Measurements from ENCODE around the gene EXT2. TPM values are rescaled to one million over a fixed set of nuclear protein-coding genes. Genes with fewer than 3 reads are reported as not detected.

Gene EXT2
- total RNA-seq, 3 donors from 2014 or later (not counting 1 experiment from before 2014, with no cell fraction given), result 44.2 to 50.3 (median 45.8) TPM

DNA sequence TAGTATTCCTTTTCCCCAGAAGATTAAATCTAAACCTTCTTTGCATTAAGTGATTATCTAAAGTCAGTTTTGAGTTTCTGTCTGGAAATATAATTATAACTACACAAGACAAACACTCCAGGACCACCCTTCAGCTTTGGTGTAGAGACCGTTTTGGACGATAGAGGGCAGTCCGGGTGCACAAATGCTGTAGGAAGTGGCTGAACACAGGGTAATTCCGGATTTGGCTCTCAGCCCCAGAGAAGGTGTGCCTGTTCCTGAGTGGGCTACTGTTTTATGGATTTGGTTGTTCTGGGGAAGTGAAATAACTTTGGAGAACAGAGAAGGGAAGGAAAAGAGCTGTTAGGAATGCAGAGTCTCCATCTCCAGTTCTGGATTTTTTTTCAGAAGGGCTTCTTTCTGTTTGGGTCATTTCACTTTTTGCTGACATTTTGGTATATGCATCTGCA is 14.8 kb downstream of the EXT2 start:
- Mint-ChIP-seq H3K36me3 (peaks cover 10% of the 10 kb centered on the region), H3K27me3 (ENCODE audit: low read depth in 2 of 2) (no peaks in the 10 kb centered on the region), H3K4me3 (peak overlapping the region; percentile 14), H3K4me1 (peaks cover 9 to 20% of the 10 kb centered on the region in 2 donors), H3K27ac (peak overlapping the region; percentile 14 to 61), H3K9me3 (no peaks in the 10 kb centered on the region)
- Histone ChIP-seq H3K9me3 (ENCODE audit: control insufficient read depth, insufficient read depth, low read length) (no peaks in the 10 kb centered on the region), H3K36me3 (ENCODE audit: control insufficient read depth, insufficient read depth, low read length) (peaks cover 46% of the 10 kb centered on the region), H3K27ac (ENCODE audit: low read length) (no peak overlapping the region), H3K4me3 (ENCODE audit: low read length) (no peak overlapping the region), H3K4me1 (ENCODE audit: control insufficient read depth, insufficient read depth, low read length) (peaks cover 3% of the 10 kb centered on the region), H3K27me3 (ENCODE audit: control insufficient read depth, insufficient read depth, low read length) (no peaks in the 10 kb centered on the region)
- intact Hi-C loops (cut with micrococcal nuclease), result loop anchor here (1.0 kb wide), 1 partner anchor 428 kb away; no protein-coding TSS in a partner anchor
- ATAC-seq, result peak; percentile 87 to 100 (median 100)
- DNase-seq, result peak; percentile 37 to 73
- TF ChIP-seq, protein P1, sequence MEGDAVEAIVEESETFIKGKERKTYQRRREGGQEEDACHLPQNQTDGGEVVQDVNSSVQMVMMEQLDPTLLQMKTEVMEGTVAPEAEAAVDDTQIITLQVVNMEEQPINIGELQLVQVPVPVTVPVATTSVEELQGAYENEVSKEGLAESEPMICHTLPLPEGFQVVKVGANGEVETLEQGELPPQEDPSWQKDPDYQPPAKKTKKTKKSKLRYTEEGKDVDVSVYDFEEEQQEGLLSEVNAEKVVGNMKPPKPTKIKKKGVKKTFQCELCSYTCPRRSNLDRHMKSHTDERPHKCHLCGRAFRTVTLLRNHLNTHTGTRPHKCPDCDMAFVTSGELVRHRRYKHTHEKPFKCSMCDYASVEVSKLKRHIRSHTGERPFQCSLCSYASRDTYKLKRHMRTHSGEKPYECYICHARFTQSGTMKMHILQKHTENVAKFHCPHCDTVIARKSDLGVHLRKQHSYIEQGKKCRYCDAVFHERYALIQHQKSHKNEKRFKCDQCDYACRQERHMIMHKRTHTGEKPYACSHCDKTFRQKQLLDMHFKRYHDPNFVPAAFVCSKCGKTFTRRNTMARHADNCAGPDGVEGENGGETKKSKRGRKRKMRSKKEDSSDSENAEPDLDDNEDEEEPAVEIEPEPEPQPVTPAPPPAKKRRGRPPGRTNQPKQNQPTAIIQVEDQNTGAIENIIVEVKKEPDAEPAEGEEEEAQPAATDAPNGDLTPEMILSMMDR (IDR thresholded peaks at IDR 0.05), result peak; percentile 78
- 4% methylated on average over 4 of the region's 4 CpGs for WGBS (ENCODE audit: insufficient coverage)

DNA sequence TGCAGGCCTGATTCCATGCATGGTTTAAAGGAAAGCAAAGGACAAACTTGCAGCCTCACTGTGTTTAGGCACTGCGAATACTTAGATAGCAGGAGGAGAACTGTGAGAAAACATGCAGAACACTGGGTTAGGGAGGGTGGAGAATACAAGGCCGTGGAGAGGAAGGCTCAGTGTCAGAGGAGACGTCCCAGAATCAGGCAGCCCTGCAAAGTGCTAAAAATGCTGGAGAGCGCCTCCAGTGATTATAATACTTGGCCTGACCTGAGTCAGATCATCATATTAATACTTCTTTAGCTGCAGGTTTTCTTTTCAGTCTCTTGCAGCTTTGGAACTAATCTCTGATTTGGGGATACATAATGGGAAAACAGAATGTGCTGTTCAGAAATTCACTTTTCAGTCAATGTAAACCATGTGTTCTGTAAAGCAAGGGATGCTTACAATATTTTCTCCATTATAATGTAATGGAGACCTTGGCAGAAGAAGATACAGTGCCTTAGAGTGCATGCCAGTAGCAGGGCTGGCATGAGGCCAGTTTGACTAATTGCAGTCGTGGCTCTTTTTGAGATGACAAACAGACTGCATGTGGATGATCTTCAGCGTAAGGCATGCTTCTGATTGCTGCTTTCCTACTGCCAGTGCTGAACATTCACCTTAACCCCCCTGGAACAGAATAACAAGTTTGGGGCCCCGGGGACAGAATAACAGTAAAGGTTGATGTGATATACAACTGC is 16.8 kb downstream of the EXT2 start:
- WGBS (ENCODE audit: insufficient coverage), result 90% methylated on average over 6 of the region's 7 CpGs
- TF ChIP-seq, protein P1 (IDR thresholded peaks at IDR 0.05), result no peak
- Histone ChIP-seq H3K36me3 (ENCODE audit: control insufficient read depth, insufficient read depth, low read length) (peaks cover 57% of the 10 kb centered on the region), H3K27me3 (ENCODE audit: control insufficient read depth, insufficient read depth, low read length) (no peaks in the 10 kb centered on the region), H3K4me3 (ENCODE audit: low read length) (no peak overlapping the region), H3K4me1 (ENCODE audit: control insufficient read depth, insufficient read depth, low read length) (peaks cover 3% of the 10 kb centered on the region), H3K9me3 (ENCODE audit: control insufficient read depth, insufficient read depth, low read length) (no peaks in the 10 kb centered on the region), H3K27ac (ENCODE audit: low read length) (no peak overlapping the region)
- no peaks in the 10 kb centered on the region for H3K27me3 Mint-ChIP-seq (ENCODE audit: low read depth in 2 of 2)
- H3K27ac Mint-ChIP-seq, result no peak overlapping the region
- H3K4me1 Mint-ChIP-seq, result peaks cover 9 to 20% of the 10 kb centered on the region in 2 donors
- H3K9me3 Mint-ChIP-seq, result no peaks in the 10 kb centered on the region
- ATAC-seq (no peak), DNase-seq (no peak)
- intact Hi-C loops (cut with micrococcal nuclease), result no loop called here
- H3K4me3 Mint-ChIP-seq, result no peak overlapping the region
- peaks cover 23% of the 10 kb centered on the region for H3K36me3 Mint-ChIP-seq

DNA sequence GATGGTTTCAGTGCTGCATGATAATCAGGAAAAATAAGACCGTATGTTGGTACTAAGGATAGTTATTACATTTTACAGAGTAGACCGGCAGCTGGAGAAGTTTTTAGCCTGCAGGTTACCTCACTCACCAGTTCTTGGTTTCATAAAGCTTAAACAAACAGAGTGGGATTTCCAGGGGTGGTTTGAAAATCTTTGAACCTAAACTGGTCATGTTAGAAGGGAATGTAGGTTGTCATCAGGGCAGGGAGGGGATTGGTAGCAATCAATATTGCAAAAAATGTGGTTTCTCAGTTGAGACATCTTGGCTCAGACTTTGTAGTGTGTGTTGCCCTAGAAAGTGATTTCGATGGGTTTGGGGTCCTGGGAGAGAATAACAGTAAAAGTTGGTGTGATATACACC is 17.5 kb downstream of the EXT2 start:
- Mint-ChIP-seq H3K4me1 (peaks cover 9 to 20% of the 10 kb centered on the region in 2 donors), H3K27ac (no peak overlapping the region), H3K27me3 (ENCODE audit: low read depth in 2 of 2) (no peaks in the 10 kb centered on the region), H3K9me3 (no peaks in the 10 kb centered on the region), H3K36me3 (peaks cover 23% of the 10 kb centered on the region), H3K4me3 (no peak overlapping the region)
- ATAC-seq (no peak), DNase-seq (no peak)
- H3K27ac ChIP-seq (ENCODE audit: low read length), result no peak overlapping the region
- TF ChIP-seq, protein P1 (IDR thresholded peaks at IDR 0.05), result no peak
- H3K36me3 ChIP-seq (ENCODE audit: control insufficient read depth, insufficient read depth, low read length), result peaks cover 58% of the 10 kb centered on the region
- intact Hi-C loops (cut with micrococcal nuclease), result no loop called here
- peaks cover 3% of the 10 kb centered on the region for H3K4me1 ChIP-seq (ENCODE audit: control insufficient read depth, insufficient read depth, low read length)
- WGBS (ENCODE audit: insufficient coverage), result 89% methylated on average over 3 of the region's 3 CpGs
- H3K27me3 ChIP-seq (ENCODE audit: control insufficient read depth, insufficient read depth, low read length), result no peaks in the 10 kb centered on the region
- H3K9me3 ChIP-seq (ENCODE audit: control insufficient read depth, insufficient read depth, low read length), result no peaks in the 10 kb centered on the region
- no peak overlapping the region for H3K4me3 ChIP-seq (ENCODE audit: low read length)

All from natural killer cell (primary cell).